Neuronal stem cell (in vitro differentiated cells): Measurements from ENCODE around the gene COL5A1.

ENCODE experiments used
- DNase-seq: peaks from one replicate; pipeline ENCODE4 v3.0.0-alpha.2; 2013; ENCODE audit warnings: low spot score
- H2AFZ ChIP-seq: one replicate; pipeline ENCODE4 v1.6.1; 2013; ENCODE audit warnings: mild to moderate bottlenecking, low read length, inconsistent platforms
- H2AK5ac ChIP-seq: 2 replicates; pipeline ENCODE4 v1.6.1; 2013; ENCODE audit warnings: low read depth, mild to moderate bottlenecking, inconsistent platforms, low read length, moderate library complexity, mixed read lengths
- H2BK120ac ChIP-seq: 2 replicates; pipeline ENCODE4 v1.6.1; 2013; ENCODE audit warnings: low read depth, mild to moderate bottlenecking, inconsistent platforms, low read length, moderate library complexity, mixed read lengths
- H2BK12ac ChIP-seq: one replicate; pipeline ENCODE4 v1.6.1; 2013; ENCODE audit warnings: low read length, inconsistent platforms
- H2BK15ac ChIP-seq: 2 replicates; pipeline ENCODE4 v1.6.1; 2013; ENCODE audit warnings: mild to moderate bottlenecking, low read length, inconsistent platforms, mixed read lengths
- H2BK5ac ChIP-seq: one replicate; pipeline ENCODE4 v1.6.1; 2013; ENCODE audit warnings: inconsistent platforms, mild to moderate bottlenecking, low read length, moderate library complexity
- H3K14ac ChIP-seq: one replicate; pipeline ENCODE4 v1.6.1; 2013; ENCODE audit warnings: low read length, inconsistent platforms
- H3K18ac ChIP-seq: 2 replicates; pipeline ENCODE4 v1.6.1; 2013; ENCODE audit warnings: low read length, inconsistent platforms
- H3K23ac ChIP-seq: 2 replicates; pipeline ENCODE4 v1.6.1; 2013; ENCODE audit warnings: low read depth, mild to moderate bottlenecking, mixed read lengths, low read length, inconsistent platforms; ENCODE audit not compliant: poor library complexity
- H3K27ac ChIP-seq: replicated peaks from 3 replicates; pipeline ENCODE4 v1.5.1; 2013; ENCODE audit warnings: low read length, inconsistent platforms
- H3K27me3 ChIP-seq, 3 experiments: 2 replicates each; pipeline ENCODE4 v1.6.1; 2013; ENCODE audit warnings: low read length in 3 of 3, mild to moderate bottlenecking in 2 of 3, inconsistent platforms in 1 of 3, low read depth in 1 of 3, mixed read lengths in 1 of 3, moderate library complexity in 1 of 3; ENCODE audit not compliant: control insufficient read depth in 3 of 3, insufficient read depth in 3 of 3
- H3K36me3 ChIP-seq, 2 donors: replicated peaks in 1 of 2; 2 replicates each; pipeline ENCODE4 v1.6.1; 2013; ENCODE audit warnings: low read length in 2 of 2; ENCODE audit not compliant: control insufficient read depth in 2 of 2, insufficient read depth in 2 of 2
- H3K4ac ChIP-seq: 2 replicates; pipeline ENCODE4 v1.6.1; 2013; ENCODE audit warnings: inconsistent platforms, mild to moderate bottlenecking, low read length, moderate library complexity
- H3K4me1 ChIP-seq, 2 donors: 1 replicate in 1 of 2; 2 replicates in 1 of 2; pipeline ENCODE4 v1.6.1; 2013; ENCODE audit warnings: low read length in 2 of 2, low read depth in 1 of 2; ENCODE audit not compliant: control insufficient read depth in 2 of 2, insufficient read depth in 1 of 2
- H3K4me2 ChIP-seq: one replicate; pipeline ENCODE4 v1.6.1; 2013; ENCODE audit warnings: mild to moderate bottlenecking, low read length, inconsistent platforms; ENCODE audit not compliant: insufficient read depth, poor library complexity, severe bottlenecking
- H3K4me3 ChIP-seq, 2 donors: 2 replicates each; pipeline ENCODE4 v1.5.1; 2013; ENCODE audit warnings: low read length in 2 of 2, mild to moderate bottlenecking in 2 of 2, inconsistent platforms in 1 of 2, moderate library complexity in 1 of 2
- H3K79me1 ChIP-seq: one replicate; pipeline ENCODE4 v1.6.1; 2013; ENCODE audit warnings: low read depth, mild to moderate bottlenecking, inconsistent platforms, low read length, moderate library complexity
- H3K9ac ChIP-seq: one replicate; pipeline ENCODE4 v1.6.1; 2013; ENCODE audit warnings: mild to moderate bottlenecking, low read depth, low read length, inconsistent platforms; ENCODE audit not compliant: poor library complexity
- H3K9me3 ChIP-seq, 2 donors: replicated peaks in 1 of 2; 2 replicates each; pipeline versions ENCODE3 to v1.6.1; 2013; ENCODE audit warnings: low read length in 2 of 2, mild to moderate bottlenecking in 2 of 2, inconsistent platforms in 1 of 2, low read depth in 1 of 2, mixed read lengths in 1 of 2, moderate library complexity in 1 of 2; ENCODE audit not compliant: control insufficient read depth in 2 of 2, insufficient read depth in 1 of 2
- H4K8ac ChIP-seq: one replicate; pipeline ENCODE4 v1.6.1; 2013; ENCODE audit warnings: low read depth, mild to moderate bottlenecking, inconsistent platforms, low read length, moderate library complexity
- H4K91ac ChIP-seq: one replicate; pipeline ENCODE4 v1.6.1; 2013; ENCODE audit warnings: low read length, low read depth, mild to moderate bottlenecking, inconsistent platforms; ENCODE audit not compliant: poor library complexity
- WGBS, 2 donors: extraction: QIAGEN DNeasy Blood & Tissue Kit; methylation state at CpG; one replicate each; pipeline ENCODE4 v1.1.7; 2013; ENCODE audit warnings: missing lambda C conversion rate in 2 of 2, mixed read lengths in 1 of 2; ENCODE audit not compliant: insufficient read length in 2 of 2, insufficient replicate concordance in 1 of 2; ENCODE audit errors: extremely low coverage in 2 of 2; 5-methylcytosine and 5-hydroxymethylcytosine counted together

The COL5A1 gene

GRCh38 chr9:134681061-134681661, 39.6 kb downstream of the COL5A1 start:
- H3K23ac ChIP-seq: no peak overlapping the region
- no peak overlapping the region for H3K14ac ChIP-seq
- no peak overlapping the region for H4K91ac ChIP-seq
- H3K9me3 ChIP-seq: no peaks in the 10 kb centered on the region
- peak overlapping the region; percentile 22 for H2AK5ac ChIP-seq
- no peak overlapping the region for H3K4me2 ChIP-seq
- no peak overlapping the region for H2BK15ac ChIP-seq
- H4K8ac ChIP-seq: no peak overlapping the region
- no peak overlapping the region for H2BK120ac ChIP-seq
- no peak overlapping the region for H3K27ac ChIP-seq
- H3K4me3 ChIP-seq: no peak overlapping the region
- no CpG with 5 or more reads among the region's 22 CpGs for WGBS, 2 donors
- H3K4ac ChIP-seq: no peak overlapping the region
- no peak overlapping the region for H2AFZ ChIP-seq
- peaks cover 0 to 10% (median 2%) of the 10 kb centered on the region in 3 experiments for H3K27me3 ChIP-seq
- peaks cover 0 to 15% of the 10 kb centered on the region in 2 donors for H3K4me1 ChIP-seq
- no peak for DNase-seq
- H3K9ac ChIP-seq: no peak overlapping the region
- no peak overlapping the region for H2BK5ac ChIP-seq
- no peak overlapping the region for H3K18ac ChIP-seq
- H2BK12ac ChIP-seq: no peak overlapping the region
- no peaks in the 10 kb centered on the region for H3K36me3 ChIP-seq
- H3K79me1 ChIP-seq: peaks cover 2% of the 10 kb centered on the region

DNA sequence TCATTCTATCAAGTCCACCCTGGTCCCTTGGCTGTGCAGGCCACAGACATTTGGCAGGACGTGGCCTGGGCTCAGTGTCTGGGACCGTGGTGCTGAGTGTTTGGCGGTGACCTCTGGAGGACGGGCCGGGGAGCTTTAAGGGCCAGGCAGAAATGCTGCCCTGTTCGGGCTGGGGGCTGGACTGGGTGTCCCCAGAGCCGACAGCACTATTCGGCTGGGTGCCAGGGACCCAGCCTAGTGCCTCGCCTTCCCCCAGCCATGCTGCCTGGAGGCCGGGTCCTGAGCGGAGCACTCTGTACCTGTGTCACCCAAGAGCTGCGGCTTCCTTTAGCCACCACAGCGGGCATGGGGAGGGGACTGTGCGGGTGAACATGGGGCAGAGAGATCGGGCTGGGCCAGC, 40.4 kb downstream of the COL5A1 start:
- no peak overlapping the region for H2AFZ ChIP-seq
- no peak overlapping the region for H3K4me2 ChIP-seq

DNA sequence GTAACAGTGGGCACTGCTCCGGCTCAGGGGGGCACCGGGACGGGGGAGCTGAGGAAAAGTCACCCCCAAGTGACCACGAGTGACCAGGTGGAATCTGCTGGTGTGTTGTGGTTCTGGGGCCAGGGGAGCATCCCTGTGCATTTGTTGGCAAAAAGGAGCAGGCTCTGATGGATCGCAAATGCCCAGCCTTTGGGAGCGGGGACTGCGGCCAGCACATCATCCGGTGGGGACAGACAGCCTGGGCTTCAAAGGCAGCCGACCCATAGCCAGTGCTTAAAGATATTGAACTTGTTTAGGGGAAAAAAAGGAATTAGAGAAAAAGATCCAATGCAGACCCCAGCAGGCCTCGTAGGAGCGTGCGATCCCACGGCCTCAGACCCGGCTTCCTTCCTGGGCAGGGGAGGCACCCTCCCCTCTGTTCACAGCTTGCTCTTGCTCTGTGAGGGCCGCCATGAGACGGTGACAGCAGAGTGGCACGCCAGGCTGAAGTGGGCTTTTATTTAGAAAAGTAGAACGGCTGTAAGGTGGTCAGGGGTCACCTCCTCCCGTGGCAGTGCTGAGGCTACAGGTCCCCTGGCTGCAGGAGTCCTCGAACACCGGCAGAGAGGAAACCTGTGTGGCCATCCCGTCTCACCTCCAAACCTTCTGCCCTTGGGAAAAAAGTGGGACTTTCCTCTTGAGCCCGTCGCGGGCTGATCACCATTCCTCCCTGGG, 41.2 kb downstream of the COL5A1 start:
- Histone ChIP-seq H2BK120ac (no peak overlapping the region), H3K9me3 (no peaks in the 10 kb centered on the region), H3K18ac (no peak overlapping the region), H3K36me3 (no peaks in the 10 kb centered on the region), H3K4ac (no peak overlapping the region), H3K27ac (no peak overlapping the region), H3K27me3 (peaks cover 0 to 10% (median 0%) of the 10 kb centered on the region in 3 experiments), H2BK5ac (peak overlapping the region; percentile 68), H3K79me1 (peaks cover 2% of the 10 kb centered on the region), H2AFZ (no peak overlapping the region), H3K9ac (no peak overlapping the region), H3K14ac (no peak overlapping the region), H3K4me1 (peaks cover 0 to 13% of the 10 kb centered on the region in 2 donors), H3K4me3 (no peak overlapping the region), H4K8ac (no peak overlapping the region), H3K4me2 (no peak overlapping the region), H2BK15ac (no peak overlapping the region), H2AK5ac (no peak overlapping the region), H4K91ac (no peak overlapping the region), H3K23ac (no peak overlapping the region), H2BK12ac (no peak overlapping the region)
- no peak for DNase-seq
- WGBS, 2 donors: no CpG with 5 or more reads among the region's 25 CpGs

More for the DNA sequence above, 40.4 kb downstream of the COL5A1 start:
- no peak overlapping the region for H4K8ac ChIP-seq
- peak overlapping the region; percentile 23 for H3K23ac ChIP-seq
- H3K4me1 ChIP-seq: peaks cover 0 to 13% of the 10 kb centered on the region in 2 donors
- H2BK12ac ChIP-seq: no peak overlapping the region
- H3K18ac ChIP-seq: peak overlapping the region; percentile 62
- no peak overlapping the region for H3K14ac ChIP-seq
- no peak overlapping the region for H3K9ac ChIP-seq
- peaks cover 2% of the 10 kb centered on the region for H3K79me1 ChIP-seq
- DNase-seq: no peak
- no peak overlapping the region for H3K4me3 ChIP-seq
- WGBS, 2 donors: no CpG with 5 or more reads among the region's 15 CpGs
- H3K27ac ChIP-seq: no peak overlapping the region
- H3K36me3 ChIP-seq: no peaks in the 10 kb centered on the region
- peaks cover 0 to 10% (median 2%) of the 10 kb centered on the region in 3 experiments for H3K27me3 ChIP-seq
- no peak overlapping the region for H2BK5ac ChIP-seq
- no peak overlapping the region for H3K4ac ChIP-seq
- H4K91ac ChIP-seq: no peak overlapping the region
- H2AK5ac ChIP-seq: peak overlapping the region; percentile 65
- H2BK120ac ChIP-seq: no peak overlapping the region
- no peak overlapping the region for H2BK15ac ChIP-seq
- no peaks in the 10 kb centered on the region for H3K9me3 ChIP-seq

DNA sequence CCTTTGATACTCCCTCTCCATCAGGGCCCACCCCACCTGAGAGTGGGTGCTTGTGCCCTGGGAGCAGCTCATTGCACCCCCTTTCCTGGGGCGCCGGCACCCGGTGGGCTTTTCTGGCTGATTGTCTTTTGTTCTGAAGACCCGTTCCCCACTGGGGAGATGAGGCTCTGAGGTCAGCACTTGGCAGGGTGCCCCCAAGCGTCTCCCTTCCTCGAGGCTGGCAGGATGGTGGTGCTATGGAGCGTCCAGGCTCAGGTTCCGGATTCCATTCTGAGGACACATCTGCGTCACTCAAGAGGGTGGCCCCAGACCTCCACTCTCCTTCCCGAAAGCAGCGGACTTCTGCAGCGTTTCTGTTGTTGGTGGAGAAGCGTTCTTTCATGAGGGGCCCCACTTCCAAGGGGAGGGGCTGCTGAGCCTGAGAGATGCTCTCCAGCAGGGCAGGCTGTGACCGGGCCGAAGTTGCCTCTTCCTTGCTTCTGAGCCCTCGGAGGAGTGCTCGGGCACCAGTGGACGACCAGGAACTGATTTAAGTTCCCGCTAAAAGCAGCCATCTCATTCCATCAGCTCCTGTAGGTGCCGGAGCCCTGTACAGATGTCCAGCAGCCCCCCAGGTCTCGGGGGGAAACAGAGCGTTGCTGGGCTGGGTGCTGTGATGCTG, 42.2 kb downstream of the COL5A1 start:
- Histone ChIP-seq H3K18ac (no peak overlapping the region), H3K4me1 (peaks cover 0 to 5% of the 10 kb centered on the region in 2 donors), H3K36me3 (no peaks in the 10 kb centered on the region), H3K9me3 (no peaks in the 10 kb centered on the region), H4K8ac (no peak overlapping the region), H4K91ac (no peak overlapping the region), H2AK5ac (no peak overlapping the region), H2BK15ac (no peak overlapping the region), H3K23ac (no peak overlapping the region), H3K4me2 (no peak overlapping the region), H3K27me3 (peaks cover 0 to 10% (median 0%) of the 10 kb centered on the region in 3 experiments), H3K9ac (no peak overlapping the region), H2BK12ac (no peak overlapping the region), H3K4me3 (no peak overlapping the region), H3K27ac (no peak overlapping the region), H3K14ac (no peak overlapping the region), H3K4ac (no peak overlapping the region), H3K79me1 (no peaks in the 10 kb centered on the region), H2AFZ (no peak overlapping the region), H2BK5ac (no peak overlapping the region), H2BK120ac (no peak overlapping the region)
- no CpG with 5 or more reads among the region's 22 CpGs for WGBS, 2 donors
- no peak for DNase-seq
